BLaER1 treated with 17β-estradiol and CSF1 and Interleukin-3, amounts not matched to agents 10 nM and 100 nM (cell line): ENCODE measurements around the gene HOXD11.

ENCODE experiments used
- H3K27ac ChIP-seq, 11 experiments: shearing (Covaris generic); formaldehyde crosslinking; 2 replicates each; pipeline ENCODE4 v1.8.1; 2022
- H3K27me3 ChIP-seq, 11 experiments: shearing (Covaris generic); formaldehyde crosslinking; 2 replicates each; pipeline ENCODE4 v1.8.1; 2022
- H3K36me3 ChIP-seq, 11 experiments: shearing (Covaris generic); formaldehyde crosslinking; 2 replicates each; pipeline ENCODE4 v1.8.1; 2022
- H3K4me1 ChIP-seq, 10 experiments: shearing (Covaris generic); formaldehyde crosslinking; 2 replicates each; pipeline ENCODE4 v1.8.1; 2022
- H3K4me2 ChIP-seq, 11 experiments: shearing (Covaris generic); formaldehyde crosslinking; 2 replicates each; pipeline ENCODE4 v1.8.1; 2022
- H3K4me3 ChIP-seq, 10 experiments: shearing (Covaris generic); formaldehyde crosslinking; 2 replicates each; pipeline ENCODE4 v1.8.1; 2022
- H3K9ac ChIP-seq, 11 experiments: shearing (Covaris generic); formaldehyde crosslinking; 2 replicates each; pipeline ENCODE4 v1.8.1; 2022
- H3K9me3 ChIP-seq, 11 experiments: shearing (Covaris generic); formaldehyde crosslinking; replicated peaks in 1 of 11; 2 replicates each; pipeline ENCODE4 v1.8.1; 2022
- H4K20me1 ChIP-seq, 11 experiments: shearing (Covaris generic); formaldehyde crosslinking; 2 replicates each; pipeline ENCODE4 v1.8.1; 2022
- Cebpa-rat ChIP-seq, 11 experiments: shearing (Covaris generic); IDR thresholded peaks; 2 replicates each; pipeline ENCODE4 v1.8.1; 2022

HOXD11 gene

DNA sequence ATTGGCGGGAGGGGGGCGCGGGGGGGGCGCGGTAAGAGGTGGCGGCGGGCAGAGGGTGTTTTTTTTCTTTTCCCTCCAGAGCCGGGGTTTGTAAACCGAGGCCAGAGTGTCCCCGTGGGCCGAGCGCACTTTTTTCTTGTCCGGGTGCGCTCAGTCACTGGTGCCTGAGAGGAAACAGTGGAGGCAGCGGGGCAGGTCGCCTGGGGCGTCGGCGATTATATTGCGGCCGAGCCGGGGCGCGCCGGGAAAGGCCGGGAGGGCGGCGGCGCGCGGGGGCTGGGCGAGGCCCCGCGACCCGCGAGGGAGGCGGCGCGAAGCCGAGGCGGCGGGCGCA is 22.7 kb downstream of the HOXD11 start:
- Histone ChIP-seq H3K36me3 (no peaks in the 10 kb centered on the region), H3K27ac (no peak overlapping the region)

GRCh38 chr2:176130147-176130956 is 23.3 kb downstream of the HOXD11 start:
- no peak overlapping the region; a peak in 1 of 20 replicates for H3K4me3 ChIP-seq
- no peak for TF ChIP-seq Cebpa-rat (IDR thresholded peaks at IDR 0.05)
- H3K36me3 ChIP-seq, result no peaks in the 10 kb centered on the region
- peaks cover 100% of the 10 kb centered on the region in 11 experiments for H3K27me3 ChIP-seq
- no peak overlapping the region for H3K4me2 ChIP-seq
- peaks cover 10 to 19% (median 13%) of the 10 kb centered on the region in 10 experiments; a peak in 14 of 20 replicates for H3K4me1 ChIP-seq
- H3K27ac ChIP-seq, result no peak overlapping the region
- peaks cover 0 to 55% (median 32%) of the 10 kb centered on the region in 11 experiments; a peak in 16 of 22 replicates for H4K20me1 ChIP-seq
- H3K9me3 ChIP-seq, result peaks cover 10 to 23% (median 18%) of the 10 kb centered on the region in 11 experiments
- no peak overlapping the region for H3K9ac ChIP-seq

More for the DNA sequence above, 22.7 kb downstream of the HOXD11 start:
- H3K9me3 ChIP-seq, result peaks cover 10 to 23% (median 18%) of the 10 kb centered on the region in 11 experiments
- H3K4me2 ChIP-seq, result no peak overlapping the region
- no peak overlapping the region for H3K9ac ChIP-seq
- TF ChIP-seq Cebpa-rat (IDR thresholded peaks at IDR 0.05), result no peak
- peaks cover 100% of the 10 kb centered on the region in 11 experiments for H3K27me3 ChIP-seq
- no peak overlapping the region for H3K4me3 ChIP-seq
- H3K4me1 ChIP-seq, result peaks cover 10 to 19% (median 14%) of the 10 kb centered on the region in 10 experiments; a peak in 13 of 20 replicates
- H4K20me1 ChIP-seq, result peaks cover 0 to 60% (median 38%) of the 10 kb centered on the region in 11 experiments; a peak in 16 of 22 replicates

DNA sequence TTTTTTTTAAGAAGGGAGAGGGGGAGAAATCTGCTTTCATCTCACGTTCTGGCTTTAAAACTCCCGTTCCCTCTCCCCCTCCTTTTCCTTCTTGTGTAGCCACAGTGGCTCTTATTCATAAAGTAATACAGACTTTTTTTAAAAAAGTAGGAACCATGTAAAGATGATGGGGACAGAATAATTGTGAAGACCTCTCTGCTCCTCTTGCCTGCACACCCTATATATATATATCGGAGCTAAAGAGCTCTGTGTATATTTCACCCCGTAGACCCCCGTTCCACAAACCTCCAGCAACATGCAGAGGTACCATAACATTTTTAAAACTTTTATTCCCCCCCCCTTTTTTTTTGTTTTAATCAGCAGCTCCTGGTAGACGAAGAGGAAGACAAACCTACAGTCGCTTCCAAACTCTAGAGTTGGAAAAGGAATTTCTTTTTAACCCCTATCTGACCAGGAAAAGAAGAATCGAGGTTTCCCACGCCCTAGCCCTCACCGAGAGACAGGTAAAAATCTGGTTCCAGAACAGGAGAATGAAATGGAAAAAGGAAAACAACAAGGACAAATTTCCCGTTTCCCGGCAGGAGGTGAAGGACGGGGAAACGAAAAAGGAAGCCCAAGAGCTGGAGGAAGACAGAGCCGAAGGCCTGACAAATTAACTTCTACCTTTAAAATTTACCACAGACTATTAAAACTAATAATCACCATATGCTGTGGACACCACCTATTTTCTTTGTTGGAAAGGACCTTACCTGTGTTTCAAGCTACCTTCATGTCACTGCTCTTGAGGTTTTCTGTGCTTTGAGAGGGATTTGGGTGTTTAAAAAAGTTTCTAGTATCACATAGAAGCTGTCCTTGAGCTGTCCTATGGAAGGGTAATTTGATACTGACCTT is 24.1 kb downstream of the HOXD11 start:
- H3K4me1 ChIP-seq, result peaks cover 14 to 28% (median 20%) of the 10 kb centered on the region in 10 experiments; a peak in 18 of 20 replicates
- no peak overlapping the region for H3K27ac ChIP-seq
- H3K27me3 ChIP-seq, result peaks cover 100% of the 10 kb centered on the region in 11 experiments
- TF ChIP-seq Cebpa-rat (IDR thresholded peaks at IDR 0.05), result no peak
- H3K36me3 ChIP-seq, result no peaks in the 10 kb centered on the region
- H3K9ac ChIP-seq, result no peak overlapping the region
- no peak overlapping the region for H3K4me2 ChIP-seq
- peaks cover 0 to 46% (median 28%) of the 10 kb centered on the region in 11 experiments; a peak in 16 of 22 replicates for H4K20me1 ChIP-seq
- no peak overlapping the region for H3K4me3 ChIP-seq
- peaks cover 10 to 23% (median 18%) of the 10 kb centered on the region in 11 experiments for H3K9me3 ChIP-seq

- Histone ChIP-seq H3K27me3 (peaks cover 100% of the 10 kb centered on the region in 11 experiments), H3K4me2 (no peak overlapping the region), H3K27ac (no peak overlapping the region), H3K4me1 (peaks cover 19 to 34% (median 26%) of the 10 kb centered on the region in 10 experiments; a peak in 18 of 20 replicates), H3K9me3 (peaks cover 11 to 28% (median 19%) of the 10 kb centered on the region in 11 experiments), H3K4me3 (no peak overlapping the region), H3K36me3 (no peaks in the 10 kb centered on the region), H3K9ac (no peak overlapping the region), H4K20me1 (peaks cover 0 to 41% (median 28%) of the 10 kb centered on the region in 11 experiments; a peak in 16 of 22 replicates)
- TF ChIP-seq Cebpa-rat (IDR thresholded peaks at IDR 0.05), result no peak
Observed at GRCh38 chr2:176131848-176132158, 24.7 kb downstream of the HOXD11 start.

DNA sequence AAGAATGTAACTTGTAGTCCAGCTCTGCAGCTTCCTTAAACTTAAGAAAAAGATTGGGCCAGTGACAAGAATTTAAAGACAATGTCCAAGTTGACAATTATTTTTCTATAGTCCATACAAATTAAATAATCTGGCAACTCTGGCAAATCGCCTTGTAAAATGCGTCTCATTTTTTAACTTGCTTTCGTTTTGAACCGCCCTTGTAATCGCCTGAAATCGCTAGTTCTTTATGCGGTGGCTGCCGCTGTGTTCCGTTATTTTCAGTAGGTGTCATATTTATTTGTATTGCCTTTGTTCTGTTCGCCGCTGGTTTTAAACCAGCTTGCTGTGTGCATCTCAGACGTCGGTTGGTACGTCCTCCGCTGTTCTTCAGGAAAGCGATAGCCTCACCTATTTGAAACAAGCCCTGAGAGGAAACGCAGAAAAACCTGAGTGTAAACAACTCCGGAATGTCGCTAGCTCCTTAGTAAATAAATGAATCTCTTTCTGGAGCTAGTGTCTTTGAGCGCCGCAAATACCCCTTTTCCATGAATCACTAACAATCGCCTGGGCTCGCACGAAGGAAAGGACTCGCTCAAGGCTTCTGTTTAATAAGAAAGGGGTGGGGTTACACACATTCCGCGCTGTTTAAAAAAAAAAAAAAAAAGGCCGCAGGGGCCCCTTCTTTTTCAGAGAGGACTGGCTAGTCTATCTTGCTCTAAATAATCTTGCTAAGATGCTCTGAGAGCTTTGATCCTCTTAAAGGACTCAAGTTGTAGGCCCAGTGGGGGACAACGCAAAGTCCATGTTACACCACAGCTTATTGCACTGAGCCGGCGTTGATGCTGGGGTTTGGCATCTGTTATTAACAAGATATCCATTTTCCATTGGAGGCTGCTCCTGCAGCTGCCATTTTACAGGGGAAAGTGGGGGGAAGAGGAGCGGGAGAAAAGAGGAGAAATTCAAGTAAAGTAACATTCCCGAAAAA is 25.4 kb downstream of the HOXD11 start:
- Histone ChIP-seq H4K20me1 (peaks cover 0 to 36% (median 26%) of the 10 kb centered on the region in 11 experiments; a peak in 16 of 22 replicates), H3K4me3 (no peak overlapping the region), H3K4me1 (peaks cover 19 to 31% (median 27%) of the 10 kb centered on the region in 10 experiments; a peak in 18 of 20 replicates), H3K27me3 (peaks cover 100% of the 10 kb centered on the region in 11 experiments), H3K36me3 (no peaks in the 10 kb centered on the region), H3K9me3 (peaks cover 11 to 31% (median 19%) of the 10 kb centered on the region in 11 experiments), H3K9ac (no peak overlapping the region), H3K27ac (no peak overlapping the region), H3K4me2 (no peak overlapping the region)
- no peak for TF ChIP-seq Cebpa-rat (IDR thresholded peaks at IDR 0.05)

DNA sequence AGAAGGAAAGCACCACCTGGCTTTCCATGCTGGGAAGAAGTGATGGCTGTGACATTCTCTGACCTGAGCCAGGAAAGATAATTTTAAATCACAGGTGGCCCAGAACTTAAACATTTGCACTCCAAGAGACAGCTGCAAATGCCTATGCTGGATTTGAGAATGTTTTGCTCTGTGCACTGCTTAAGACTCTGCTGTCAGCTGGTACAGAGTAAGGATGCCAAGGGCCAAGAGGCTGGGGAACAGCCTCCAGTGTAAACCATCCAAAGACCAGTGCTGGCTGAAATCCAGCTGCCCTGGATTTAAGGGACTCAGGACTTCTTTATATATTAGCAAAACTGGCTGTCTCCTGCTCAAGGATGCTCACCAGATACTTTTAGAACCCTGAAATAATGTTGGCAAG is 26.3 kb downstream of the HOXD11 start:
- peaks cover 99 to 100% (median 100%) of the 10 kb centered on the region in 11 experiments for H3K27me3 ChIP-seq
- no peak overlapping the region for H3K27ac ChIP-seq

DNA sequence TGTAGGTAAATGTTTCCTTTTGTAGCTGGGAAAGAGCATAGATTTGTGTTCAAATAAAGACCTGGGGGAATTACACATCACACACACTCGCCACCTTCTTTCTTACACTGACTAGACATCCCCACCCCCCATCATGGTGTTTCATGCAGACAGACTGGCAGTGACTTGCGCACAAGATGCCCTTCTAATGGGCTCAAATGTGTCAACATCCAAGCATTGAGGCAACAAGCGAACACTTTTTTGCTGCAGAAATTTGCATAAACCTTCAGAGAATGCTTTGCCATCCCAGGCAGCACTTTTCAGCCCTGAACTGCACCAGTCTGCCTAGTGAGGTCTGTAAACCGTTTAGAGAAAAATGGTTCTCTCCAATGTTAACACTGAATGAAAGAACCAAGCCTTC is 27.0 kb downstream of the HOXD11 start:
- H3K4me3 ChIP-seq, result no peak overlapping the region
- peaks cover 8 to 18% (median 14%) of the 10 kb centered on the region in 10 experiments; a peak in 18 of 20 replicates for H3K4me1 ChIP-seq
- no peak overlapping the region for H3K27ac ChIP-seq
- peaks cover 98 to 100% (median 100%) of the 10 kb centered on the region in 11 experiments for H3K27me3 ChIP-seq
- peaks cover 0 to 20% (median 10%) of the 10 kb centered on the region in 11 experiments; a peak in 12 of 22 replicates for H4K20me1 ChIP-seq
- H3K4me2 ChIP-seq, result no peak overlapping the region
- no peak for TF ChIP-seq Cebpa-rat (IDR thresholded peaks at IDR 0.05)
- H3K9ac ChIP-seq, result no peak overlapping the region
- no peaks in the 10 kb centered on the region for H3K36me3 ChIP-seq
- H3K9me3 ChIP-seq, result peaks cover 12 to 40% (median 29%) of the 10 kb centered on the region in 11 experiments

More for the DNA sequence above, 26.3 kb downstream of the HOXD11 start:
- Histone ChIP-seq H3K9me3 (peaks cover 11 to 34% (median 22%) of the 10 kb centered on the region in 11 experiments), H3K4me1 (peaks cover 15 to 24% (median 21%) of the 10 kb centered on the region in 10 experiments; a peak in 18 of 20 replicates), H3K4me3 (no peak overlapping the region), H3K4me2 (no peak overlapping the region), H4K20me1 (peaks cover 0 to 27% (median 17%) of the 10 kb centered on the region in 11 experiments; a peak in 15 of 22 replicates), H3K36me3 (no peaks in the 10 kb centered on the region), H3K9ac (no peak overlapping the region)
- no peak for TF ChIP-seq Cebpa-rat (IDR thresholded peaks at IDR 0.05)

DNA sequence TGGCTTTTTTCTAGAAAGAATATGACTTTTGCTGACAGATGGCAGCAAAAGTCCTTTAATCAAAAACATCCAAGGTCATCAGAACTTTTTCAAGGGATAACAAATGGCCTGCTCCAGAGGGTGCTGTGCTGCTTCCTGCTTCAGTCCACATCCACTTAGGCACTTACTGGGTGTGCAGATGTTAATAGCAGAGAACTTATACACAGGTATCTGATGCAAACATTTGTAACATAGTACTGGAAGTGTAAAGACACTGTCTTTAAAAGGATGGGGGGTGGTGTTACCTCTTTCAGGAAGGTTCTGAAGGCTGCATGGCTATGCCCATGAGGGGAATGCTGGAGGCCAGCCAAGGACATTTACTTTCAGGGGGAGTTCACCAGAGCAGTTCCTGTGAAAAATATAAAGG is 28.0 kb downstream of the HOXD11 start:
- no peak overlapping the region for H3K4me3 ChIP-seq
- TF ChIP-seq Cebpa-rat (IDR thresholded peaks at IDR 0.05), result no peak

More for the DNA sequence above, 28.0 kb downstream of the HOXD11 start:
- Histone ChIP-seq H4K20me1 (peaks cover 0 to 18% (median 6%) of the 10 kb centered on the region in 11 experiments; a peak in 5 of 22 replicates), H3K27ac (no peak overlapping the region), H3K27me3 (peaks cover 94 to 99% (median 98%) of the 10 kb centered on the region in 11 experiments), H3K9me3 (peaks cover 11 to 40% (median 25%) of the 10 kb centered on the region in 11 experiments), H3K4me1 (peaks cover 6 to 16% (median 13%) of the 10 kb centered on the region in 10 experiments; a peak in 17 of 20 replicates), H3K4me2 (no peak overlapping the region; a peak in 1 of 22 replicates), H3K36me3 (no peaks in the 10 kb centered on the region), H3K9ac (no peak overlapping the region)
